HEK293T (cell line): Measurements from ENCODE around the gene MFSD6.

ENCODE experiments used
- ELF4 ChIP-seq: fragments of 450-650 bp; IDR thresholded peaks from 2 replicates; pipeline ENCODE4 v1.6.1; 2017; ENCODE audit warnings: antibody characterized with exemption
- FOXM1 ChIP-seq: fragments of 450-650 bp; IDR thresholded peaks from 2 replicates; pipeline ENCODE4 v1.6.1; 2017; ENCODE audit warnings: mild to moderate bottlenecking, borderline replicate concordance
- LEF1 ChIP-seq: fragments of 450-650 bp; IDR thresholded peaks from 2 replicates; pipeline ENCODE4 v1.6.1; 2017; ENCODE audit warnings: mild to moderate bottlenecking, borderline replicate concordance
- SP1 ChIP-seq: fragments of 450-650 bp; IDR thresholded peaks from 2 replicates; pipeline ENCODE4 v1.6.1; 2017
- SUZ12 ChIP-seq: fragments of 450-650 bp; IDR thresholded peaks from 2 replicates; pipeline ENCODE4 v1.6.1; 2016; ENCODE audit warnings: mild to moderate bottlenecking

GRCh38 chr2:190462181-190462580 is 54.0 kb downstream of the MFSD6 start:
- TF ChIP-seq SP1 (no peak), SUZ12 (no peak), FOXM1 (no peak), LEF1 (no peak), ELF4 (no peak)
